HepG2 (cell line): Measurements from ENCODE around the gene OR6A2. TPM values are rescaled to one million over a fixed set of nuclear protein-coding genes. Genes with fewer than 3 reads are reported as not detected.

Experiments
- ATAC-seq: fragments of 200-7000 bp; cut with Tn5 transposase; 3 replicates; pipeline ENCODE4 v1.9.1; 2020; ENCODE audit warnings: mild to moderate bottlenecking, moderate library complexity
- BruUV-seq: library from RNA; stranded (reverse); fragments of 400-500 nt; replicated peaks from 2 replicates; lab custom pipeline; 2021; lab: Mats Ljungman, UMichigan
- CTCF ChIA-PET: fragments of 300-600 bp; formaldehyde crosslinking; extraction: SDS; loops from one replicate; lab custom pipeline; 2021; ENCODE audit warnings: low total read pairs, inconsistent platforms, low intra/inter-chr PET ratio; lab: Yijun Ruan, JAX
- POLR2A ChIA-PET: fragments of 350-600 bp; sonication (Branson Sonifier 250); formaldehyde crosslinking; loops from one replicate; lab custom pipeline; 2020; ENCODE audit warnings: antibody characterized with exemption, inconsistent platforms; lab: Yijun Ruan, JAX
- DNase-seq: peaks from one replicate; pipeline ENCODE4 v3.0.0-alpha.2; 2015; ENCODE audit warnings: low spot score
- FAIRE-seq: peaks from 3 replicates; lab custom pipeline; 2011; peaks lifted over from hg19 to GRCh38; lab: Jason Lieb, UNC
- H2AFZ ChIP-seq: one replicate; pipeline ENCODE4 v1.6.1; 2011; ENCODE audit warnings: low read length, inconsistent platforms
- H3K27ac ChIP-seq: fragments of 300-600 bp; 3 replicates; pipeline ENCODE4 v1.8.0; 2011; ENCODE audit warnings: mixed run types, mild to moderate bottlenecking, mixed read lengths, low read length, inconsistent platforms; ENCODE audit not compliant: insufficient read depth; ENCODE audit errors: extremely low read length
- H3K27me3 ChIP-seq, 2 experiments: fragments of 200-600 bp in 1 of 2; 2 replicates in 1 of 2; 3 replicates in 1 of 2; pipeline versions ENCODE4 v1.6.0 to v1.8.0; 2011; ENCODE audit warnings: low read length in 2 of 2, mild to moderate bottlenecking in 2 of 2, moderate library complexity in 2 of 2, inconsistent platforms in 1 of 2; ENCODE audit not compliant: insufficient read depth in 2 of 2, control insufficient read depth in 1 of 2
- H3K36me3 ChIP-seq, 2 experiments: fragments of 200-600 bp in 1 of 2; replicated peaks in 1 of 2; 2 replicates in 1 of 2; 3 replicates in 1 of 2; pipeline versions ENCODE4 v1.5.1 to v1.8.0; 2011; ENCODE audit warnings: low read length in 2 of 2, inconsistent platforms in 1 of 2; ENCODE audit not compliant: insufficient read depth in 2 of 2, control insufficient read depth in 1 of 2
- H3K4me1 ChIP-seq: 2 replicates; pipeline ENCODE4 v1.5.1; 2012; ENCODE audit warnings: low read length, inconsistent platforms; ENCODE audit not compliant: insufficient read depth
- H3K4me2 ChIP-seq: 2 replicates; pipeline ENCODE4 v1.6.0; 2011; ENCODE audit warnings: low read depth, low read length, inconsistent platforms
- H3K4me3 ChIP-seq, 3 experiments: fragments of 200-600 bp in 1 of 3; sonication (generic), shearing (Covaris generic) in 1 of 3; replicated peaks in 1 of 3; 2 replicates each; pipeline ENCODE4 v1.5.1; 2011 to 2016; ENCODE audit warnings: low read length in 3 of 3, inconsistent platforms in 2 of 3, low read depth in 2 of 3, mild to moderate bottlenecking in 2 of 3, control low read depth in 1 of 3, mixed read lengths in 1 of 3; ENCODE audit not compliant: insufficient read depth in 1 of 3
- H3K79me2 ChIP-seq: one replicate; pipeline ENCODE4 v1.6.1; 2011; ENCODE audit warnings: low read length, inconsistent platforms; ENCODE audit not compliant: insufficient read depth
- H3K9ac ChIP-seq: 2 replicates; pipeline ENCODE4 v1.6.0; 2011; ENCODE audit warnings: mild to moderate bottlenecking, low read depth, low read length, inconsistent platforms; ENCODE audit not compliant: insufficient read depth
- H3K9me3 ChIP-seq: 2 replicates; pipeline ENCODE4 v1.5.1; 2012; ENCODE audit warnings: mild to moderate bottlenecking, low read length
- H4K20me1 ChIP-seq: 2 replicates; pipeline ENCODE4 v1.6.0; 2011; ENCODE audit warnings: inconsistent platforms, mild to moderate bottlenecking, low read length, moderate library complexity; ENCODE audit not compliant: insufficient read depth
- POLR2AphosphoS2 ChIP-seq: IDR thresholded peaks from 2 replicates; pipeline ENCODE4 v1.6.1; 2011; ENCODE audit warnings: low read depth, low read length, improper control_type of control experiment
- SMC3 ChIP-seq: IDR thresholded peaks from 2 replicates; pipeline ENCODE4 v1.6.1; 2011; ENCODE audit warnings: low read length, improper control_type of control experiment
- STAG1 ChIP-seq: sonication (generic); formaldehyde crosslinking; IDR thresholded peaks from 2 replicates; pipeline ENCODE4 v1.4.0; 2020; ENCODE audit warnings: missing genetic modification reagents
- SUZ12 ChIP-seq: fragments of 150-350 bp; IDR thresholded peaks from 2 replicates; pipeline ENCODE4 v1.6.1; 2014; ENCODE audit warnings: low read depth, low read length
- TBX2 ChIP-seq: sonication (generic); formaldehyde crosslinking; IDR thresholded peaks from 2 replicates; pipeline ENCODE4 v1.5.0; 2020; ENCODE audit warnings: missing genetic modification reagents, mild to moderate bottlenecking, borderline replicate concordance
- TOPORS ChIP-seq: sonication (generic); formaldehyde crosslinking; IDR thresholded peaks from 2 replicates; pipeline ENCODE4 v1.8.0; 2023; ENCODE audit warnings: mild to moderate bottlenecking, missing genetic modification reagents
- XRCC5 ChIP-seq: fragments of 200-400 bp; formaldehyde crosslinking; optimal IDR thresholded peaks from 2 replicates; pipeline ENCODE3; 2017; ENCODE audit warnings: mild to moderate bottlenecking, low read length
- ZNF143 ChIP-seq: sonication (generic); formaldehyde crosslinking; IDR thresholded peaks from 2 replicates; pipeline ENCODE4 v1.4.0; 2020; ENCODE audit warnings: missing genetic modification reagents
- ZNF879 ChIP-seq: sonication (generic); formaldehyde crosslinking; IDR thresholded peaks from 2 replicates; pipeline ENCODE4 v1.8.1; 2023; ENCODE audit warnings: missing genetic modification reagents
- WGBS: methylation state at CpG from one replicate; pipeline ENCODE4 v1.1.6; 2017; ENCODE audit warnings: low lambda C conversion rate; 5-methylcytosine and 5-hydroxymethylcytosine counted together
- in situ Hi-C: cut with HindIII; loops from 2 replicates; pipeline ENCODE4 v1.10.0; 2017; ENCODE audit warnings: low pct_unique_long_range_greater_than_20kb; ENCODE audit not compliant: extremely low pct_ligation_motif_present
- intact Hi-C: fragments of 100-400 bp; cut with micrococcal nuclease; formaldehyde crosslinking; loops from one replicate; pipeline ENCODE4 v1.10.0; 2022; ENCODE audit not compliant: unreplicated experiment
- polyA plus RNA-seq, 8 experiments: library from polyadenylated mRNA; depleted of rRNA in 3 of 8; stranded (reverse) in 7 of 8; unstranded in 1 of 8; fragments of >200 nt; fragmentation: Illumina TruSeq in 4 of 8; extraction: Trizol in 4 of 8; gene quantifications; 2 replicates each; pipeline versions ENCODE4 v1.2.1 to v1.2.3, GENCODE V29; 2011 to 2016; ENCODE audit warnings: low read depth in 4 of 8, missing spikeins in 1 of 8, mixed read lengths in 1 of 8; ENCODE audit not compliant: insufficient read depth in 1 of 8
- total RNA-seq, 5 experiments: library from RNA; depleted of rRNA; stranded (reverse); fragments of >200 nt; fragmentation: Illumina TruSeq; extraction: Trizol; gene quantifications; 2 replicates each; pipeline ENCODE4 v1.2.3, GENCODE V29; 2016; ENCODE audit warnings: low read depth in 1 of 5
- TF ChIP-seq, protein P1 (sequence below): sonication (generic); formaldehyde crosslinking; IDR thresholded peaks from 2 replicates; pipeline ENCODE4 v1.5.0; 2020; ENCODE audit warnings: mild to moderate bottlenecking, missing genetic modification reagents, moderate library complexity
- TF ChIP-seq, protein P2 (sequence below): sonication (generic); formaldehyde crosslinking; IDR thresholded peaks from 2 replicates; pipeline ENCODE4 v1.4.0; 2020; ENCODE audit warnings: mild to moderate bottlenecking, missing genetic modification reagents
- TF ChIP-seq, protein P3 (sequence below): sonication (generic); formaldehyde crosslinking; IDR thresholded peaks from 2 replicates; pipeline ENCODE4 v1.4.0; 2020; ENCODE audit warnings: missing genetic modification reagents

The OR6A2 gene
- total and polyA plus RNA-seq, 2 of the 13 experiments (the other 11 are each of a cell fraction or from before 2014, with no cell fraction given) = not detected

DNA sequence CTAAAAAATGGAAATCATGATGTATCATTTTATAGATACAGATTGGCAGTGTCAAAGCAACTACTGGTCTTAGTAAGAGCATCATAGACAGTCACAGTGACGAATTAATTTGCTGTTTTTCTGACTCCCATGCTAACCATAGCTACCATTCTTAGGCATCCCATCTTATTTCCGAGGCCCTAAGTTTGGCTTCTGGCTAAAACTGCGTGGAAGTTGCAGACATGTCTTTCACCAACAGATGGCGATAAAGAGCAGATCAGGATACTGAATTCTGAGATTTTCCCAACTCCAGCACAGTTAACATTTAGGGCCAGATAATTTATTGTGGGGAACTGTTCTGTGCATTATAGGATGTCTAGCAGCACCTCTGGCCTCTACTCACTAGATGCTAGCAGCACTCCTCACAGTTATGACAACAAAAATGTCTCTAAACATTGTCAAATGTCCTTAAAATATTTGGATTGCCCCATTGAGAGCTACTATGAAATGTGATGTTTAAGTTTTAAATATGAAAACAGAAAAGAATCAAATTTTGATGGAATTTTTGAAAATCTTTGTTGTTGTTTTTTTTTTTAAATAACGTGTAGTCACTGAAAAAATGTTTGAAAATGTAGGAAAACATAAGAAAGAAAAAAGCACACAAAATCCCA, 44.1 kb downstream of the OR6A2 start:
- Histone ChIP-seq H3K36me3 (no peaks in the 10 kb centered on the region), H3K27ac (no peak overlapping the region), H2AFZ (no peak overlapping the region), H3K4me1 (no peaks in the 10 kb centered on the region), H4K20me1 (no peaks in the 10 kb centered on the region), H3K79me2 (no peaks in the 10 kb centered on the region), H3K27me3 (no peaks in the 10 kb centered on the region; a peak in 2 of 5 replicates), H3K9ac (no peak overlapping the region), H3K9me3 (no peaks in the 10 kb centered on the region), H3K4me2 (no peak overlapping the region), H3K4me3 (no peak overlapping the region)
- WGBS = 0% methylated on average over 5 of the region's 5 CpGs
- TF ChIP-seq SMC3 (0 out of 2 replicates have a peak, but pooled peaks have one; percentile 13), XRCC5 (peak; percentile 36), SUZ12 (no peak), STAG1 (CRISPR knock-in tag) (0 out of 2 replicates have a peak, but pooled peaks have one; percentile 2)
- TF ChIP-seq, protein P1, sequence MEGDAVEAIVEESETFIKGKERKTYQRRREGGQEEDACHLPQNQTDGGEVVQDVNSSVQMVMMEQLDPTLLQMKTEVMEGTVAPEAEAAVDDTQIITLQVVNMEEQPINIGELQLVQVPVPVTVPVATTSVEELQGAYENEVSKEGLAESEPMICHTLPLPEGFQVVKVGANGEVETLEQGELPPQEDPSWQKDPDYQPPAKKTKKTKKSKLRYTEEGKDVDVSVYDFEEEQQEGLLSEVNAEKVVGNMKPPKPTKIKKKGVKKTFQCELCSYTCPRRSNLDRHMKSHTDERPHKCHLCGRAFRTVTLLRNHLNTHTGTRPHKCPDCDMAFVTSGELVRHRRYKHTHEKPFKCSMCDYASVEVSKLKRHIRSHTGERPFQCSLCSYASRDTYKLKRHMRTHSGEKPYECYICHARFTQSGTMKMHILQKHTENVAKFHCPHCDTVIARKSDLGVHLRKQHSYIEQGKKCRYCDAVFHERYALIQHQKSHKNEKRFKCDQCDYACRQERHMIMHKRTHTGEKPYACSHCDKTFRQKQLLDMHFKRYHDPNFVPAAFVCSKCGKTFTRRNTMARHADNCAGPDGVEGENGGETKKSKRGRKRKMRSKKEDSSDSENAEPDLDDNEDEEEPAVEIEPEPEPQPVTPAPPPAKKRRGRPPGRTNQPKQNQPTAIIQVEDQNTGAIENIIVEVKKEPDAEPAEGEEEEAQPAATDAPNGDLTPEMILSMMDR (CRISPR knock-in tag) = peak; percentile 71
- in situ Hi-C loops (no loop called here), intact Hi-C loops (no loop called here)
- POLR2A ChIA-PET = no interaction called here
- CTCF ChIA-PET = interaction anchor here (2.3 kb wide), 1 partner anchor 17 kb away, joined by 8 read pairs; no protein-coding TSS in a partner anchor
- DNase-seq = peak; percentile 10
- FAIRE-seq = peak; percentile 59
- ATAC-seq = peak; percentile 52; the same call in 2 of the 3 replicates
- BruUV-seq = no TSS peak

DNA sequence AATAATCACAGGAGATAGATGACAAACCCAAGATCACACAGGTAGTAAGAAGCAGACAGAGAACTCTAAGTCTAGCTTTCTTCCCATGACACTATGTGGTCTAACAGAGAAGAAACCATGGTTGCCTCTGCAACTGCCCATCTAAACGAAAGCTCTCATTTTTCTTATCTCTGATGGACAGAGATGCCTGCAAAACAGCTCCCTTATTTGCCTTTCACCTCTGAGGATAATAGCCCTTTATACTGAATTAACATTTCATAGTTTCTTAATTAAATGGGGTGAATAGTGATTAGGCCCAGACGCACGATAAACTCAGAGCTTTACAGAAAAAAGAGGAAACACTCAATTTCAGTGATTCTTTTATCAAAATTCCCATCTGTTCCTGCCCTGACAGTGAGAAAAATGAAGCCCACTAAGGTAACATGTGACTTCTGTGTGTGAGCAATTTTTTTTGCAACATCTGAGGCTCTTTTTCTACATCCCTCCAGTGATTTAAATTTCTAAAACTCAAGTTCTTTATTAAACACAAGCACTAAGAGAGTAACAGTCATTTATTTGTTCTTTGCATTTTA, 52.3 kb downstream of the OR6A2 start:
- Histone ChIP-seq H3K79me2 (no peaks in the 10 kb centered on the region), H2AFZ (no peak overlapping the region), H3K27me3 (peaks cover 0 to 12% of the 10 kb centered on the region in 2 experiments; a peak in 2 of 5 replicates), H4K20me1 (no peaks in the 10 kb centered on the region), H3K4me2 (no peak overlapping the region), H3K27ac (no peak overlapping the region), H3K4me1 (no peaks in the 10 kb centered on the region), H3K9ac (no peak overlapping the region), H3K4me3 (no peak overlapping the region), H3K36me3 (no peaks in the 10 kb centered on the region), H3K9me3 (no peaks in the 10 kb centered on the region)
- intact Hi-C loops = no loop called here
- FAIRE-seq (no peak), ATAC-seq (no peak), DNase-seq (no peak)
- POLR2A ChIA-PET = no interaction called here
- BruUV-seq = no TSS peak
- 5% methylated on average over 3 of the region's 3 CpGs for WGBS
- in situ Hi-C loops = no loop called here
- CTCF ChIA-PET = no interaction called here
- TF ChIP-seq, protein P2, sequence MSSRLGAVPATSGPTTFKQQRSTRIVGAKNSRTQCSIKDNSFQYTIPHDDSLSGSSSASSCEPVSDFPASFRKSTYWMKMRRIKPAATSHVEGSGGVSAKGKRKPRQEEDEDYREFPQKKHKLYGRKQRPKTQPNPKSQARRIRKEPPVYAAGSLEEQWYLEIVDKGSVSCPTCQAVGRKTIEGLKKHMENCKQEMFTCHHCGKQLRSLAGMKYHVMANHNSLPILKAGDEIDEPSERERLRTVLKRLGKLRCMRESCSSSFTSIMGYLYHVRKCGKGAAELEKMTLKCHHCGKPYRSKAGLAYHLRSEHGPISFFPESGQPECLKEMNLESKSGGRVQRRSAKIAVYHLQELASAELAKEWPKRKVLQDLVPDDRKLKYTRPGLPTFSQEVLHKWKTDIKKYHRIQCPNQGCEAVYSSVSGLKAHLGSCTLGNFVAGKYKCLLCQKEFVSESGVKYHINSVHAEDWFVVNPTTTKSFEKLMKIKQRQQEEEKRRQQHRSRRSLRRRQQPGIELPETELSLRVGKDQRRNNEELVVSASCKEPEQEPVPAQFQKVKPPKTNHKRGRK (CRISPR knock-in tag) = no peak
- no peak for TF ChIP-seq TBX2 (CRISPR knock-in tag)
- TF ChIP-seq, protein P3, sequence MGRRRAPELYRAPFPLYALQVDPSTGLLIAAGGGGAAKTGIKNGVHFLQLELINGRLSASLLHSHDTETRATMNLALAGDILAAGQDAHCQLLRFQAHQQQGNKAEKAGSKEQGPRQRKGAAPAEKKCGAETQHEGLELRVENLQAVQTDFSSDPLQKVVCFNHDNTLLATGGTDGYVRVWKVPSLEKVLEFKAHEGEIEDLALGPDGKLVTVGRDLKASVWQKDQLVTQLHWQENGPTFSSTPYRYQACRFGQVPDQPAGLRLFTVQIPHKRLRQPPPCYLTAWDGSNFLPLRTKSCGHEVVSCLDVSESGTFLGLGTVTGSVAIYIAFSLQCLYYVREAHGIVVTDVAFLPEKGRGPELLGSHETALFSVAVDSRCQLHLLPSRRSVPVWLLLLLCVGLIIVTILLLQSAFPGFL (CRISPR knock-in tag) = no peak
- no peak for TF ChIP-seq ZNF879 (CRISPR knock-in tag)
- TF ChIP-seq ZNF143 (CRISPR knock-in tag) = no peak
- no peak for TF ChIP-seq TOPORS
- TF ChIP-seq POLR2AphosphoS2 = no peak
